Endodermal cell (in vitro differentiated cells): Measurements from ENCODE around the gene EBNA1BP2. TPM values are rescaled to one million over a fixed set of nuclear protein-coding genes. Genes with fewer than 3 reads are reported as not detected.
A peak's percentile ranks its signal among the peaks of the same experiment; 100 is the strongest.

Source experiments
- DNase-seq: peaks from one replicate; pipeline ENCODE4 v3.0.0-alpha.2; 2017
- H3K27ac ChIP-seq: 2 replicates; pipeline ENCODE4 v1.5.1; 2013; ENCODE audit warnings: mild to moderate bottlenecking, low read depth, low read length, moderate library complexity
- H3K27me3 ChIP-seq: 2 replicates; pipeline ENCODE4 v1.6.1; 2013; ENCODE audit warnings: mild to moderate bottlenecking, low read length, moderate library complexity; ENCODE audit not compliant: insufficient read depth, control insufficient read depth, poor library complexity, severe bottlenecking
- H3K36me3 ChIP-seq: 2 replicates; pipeline ENCODE4 v1.7.0; 2013; ENCODE audit warnings: mild to moderate bottlenecking, low read length, moderate library complexity; ENCODE audit not compliant: control insufficient read depth, insufficient read depth
- H3K4me1 ChIP-seq: one replicate; pipeline ENCODE4 v1.7.0; 2013; ENCODE audit warnings: low read length; ENCODE audit not compliant: control insufficient read depth, insufficient read depth
- H3K4me3 ChIP-seq: 2 replicates; pipeline ENCODE4 v1.5.1; 2013; ENCODE audit warnings: mild to moderate bottlenecking, low read length, moderate library complexity
- H3K9ac ChIP-seq: 2 replicates; pipeline ENCODE4 v1.6.1; 2013; ENCODE audit warnings: mild to moderate bottlenecking, low read length, moderate library complexity; ENCODE audit not compliant: poor library complexity, severe bottlenecking; ENCODE audit errors: extremely low read depth
- H3K9me3 ChIP-seq: 2 replicates; pipeline ENCODE4 v1.6.1; 2013; ENCODE audit warnings: mild to moderate bottlenecking, low read length, moderate library complexity; ENCODE audit not compliant: control insufficient read depth
- H3K27ac Mint-ChIP-seq: 2 replicates; pipeline ENCODE4 v1.8.0; 2020; ENCODE audit warnings: mixed read lengths
- H3K27me3 Mint-ChIP-seq: 2 replicates; pipeline ENCODE4 v1.8.0; 2021; ENCODE audit warnings: mild to moderate bottlenecking, mixed read lengths; ENCODE audit not compliant: insufficient read depth
- H3K36me3 Mint-ChIP-seq: 2 replicates; pipeline ENCODE4 v1.8.0; 2020; ENCODE audit warnings: low read depth, mixed read lengths
- H3K4me1 Mint-ChIP-seq: 2 replicates; pipeline ENCODE4 v1.8.0; 2020; ENCODE audit warnings: mixed read lengths
- H3K4me3 Mint-ChIP-seq: 2 replicates; pipeline ENCODE4 v1.8.0; 2020; ENCODE audit warnings: mild to moderate bottlenecking, moderate library complexity, mixed read lengths
- H3K9me3 Mint-ChIP-seq: 2 replicates; pipeline ENCODE4 v1.8.0; 2020; ENCODE audit warnings: mild to moderate bottlenecking, mixed read lengths
- CTCF ChIP-seq: fragments of 200-600 bp; sonication (generic); conservative IDR thresholded peaks from 2 replicates; pipeline ENCODE4 v1.5.0; 2021; ENCODE audit warnings: antibody characterized with exemption, mild to moderate bottlenecking
- WGBS, 2 experiments: methylation state at CpG; one replicate each; pipeline versions ENCODE4 v1.1.5 to v1.1.7; 2013; ENCODE audit warnings: missing lambda C conversion rate in 2 of 2, mixed read lengths in 1 of 2; ENCODE audit not compliant: insufficient coverage in 1 of 2, insufficient read length in 1 of 2; 5-methylcytosine and 5-hydroxymethylcytosine counted together
- total RNA-seq, 2 donors: library from RNA; stranded (reverse); fragmentation: NEBNext Ultra II Directional in 1 of 2; extraction: Animal tissue kit (Norgen Biotek cat#: 25700) in 1 of 2; gene quantifications; 2 replicates in 1 of 2; 3 replicates in 1 of 2; pipeline ENCODE4 v1.2.1, GENCODE V29; 2021

The EBNA1BP2 gene
- total RNA-seq, 2 donors from 2014 or later, result 50.2 to 51.7 TPM

- H3K9me3 Mint-ChIP-seq, result peaks cover 9% of the 10 kb centered on the region
- H3K9me3 ChIP-seq, result peaks cover 4% of the 10 kb centered on the region
- H3K4me1 ChIP-seq, result peaks cover 5% of the 10 kb centered on the region
- TF ChIP-seq CTCF, result no peak
- peak overlapping the region; percentile 18 for H3K9ac ChIP-seq
- H3K36me3 ChIP-seq, result no peaks in the 10 kb centered on the region
- H3K27ac Mint-ChIP-seq, result peak overlapping the region; percentile 95
- 91 to 94% methylated on average over 10 to 12 of the region's 12 CpGs for WGBS, 2 experiments
- peak overlapping the region; percentile 61 for H3K27ac ChIP-seq
- H3K4me1 Mint-ChIP-seq, result peaks cover 10% of the 10 kb centered on the region
- H3K4me3 ChIP-seq, result peak overlapping the region; percentile 8
- no peaks in the 10 kb centered on the region for H3K27me3 Mint-ChIP-seq
- no peak for DNase-seq
- no peak overlapping the region for H3K4me3 Mint-ChIP-seq
- no peaks in the 10 kb centered on the region for H3K36me3 Mint-ChIP-seq
- H3K27me3 ChIP-seq, result no peaks in the 10 kb centered on the region
Measured at GRCh38 chr1:43207229-43207853, 35.3 kb upstream of the EBNA1BP2 start.

DNA sequence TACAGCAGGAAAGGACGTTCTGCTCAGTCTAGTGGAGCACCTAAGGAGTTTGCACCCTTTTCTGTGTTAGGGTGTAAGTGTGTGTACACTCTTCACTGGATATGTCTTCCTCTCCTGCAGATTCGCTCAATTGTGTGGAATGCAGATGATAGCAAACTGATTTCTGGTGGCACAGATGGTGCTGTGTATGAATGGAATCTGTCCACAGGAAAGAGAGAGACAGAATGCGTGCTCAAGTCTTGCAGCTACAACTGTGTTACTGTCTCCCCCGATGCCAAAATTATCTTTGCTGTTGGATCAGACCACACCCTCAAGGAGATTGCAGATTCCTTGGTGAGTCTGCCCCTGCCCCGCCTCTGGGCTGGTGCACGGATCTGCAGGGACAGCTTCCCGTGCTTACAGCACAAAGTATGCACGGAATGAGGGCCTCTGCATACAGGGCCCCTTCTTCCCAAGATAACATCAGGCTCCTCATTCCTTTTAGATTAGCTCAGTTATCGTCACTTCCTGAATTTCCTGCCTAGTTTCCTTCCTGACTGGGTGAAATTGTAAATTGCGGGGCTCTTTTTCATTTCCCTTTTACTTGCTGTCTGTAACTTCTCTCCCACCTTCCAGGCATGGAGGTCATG is 34.6 kb upstream of the EBNA1BP2 start:
- DNase-seq, result peak; percentile 95
- Mint-ChIP-seq H3K9me3 (peaks cover 9% of the 10 kb centered on the region), H3K4me3 (no peak overlapping the region), H3K4me1 (peaks cover 10% of the 10 kb centered on the region), H3K27me3 (no peaks in the 10 kb centered on the region), H3K27ac (peak overlapping the region; percentile 95), H3K36me3 (no peaks in the 10 kb centered on the region)
- no peaks in the 10 kb centered on the region for H3K36me3 ChIP-seq
- TF ChIP-seq CTCF, result no peak
- 45 to 49% methylated on average over 8 to 10 of the region's 10 CpGs for WGBS, 2 experiments
- H3K27me3 ChIP-seq, result no peaks in the 10 kb centered on the region
- H3K4me1 ChIP-seq, result peaks cover 5% of the 10 kb centered on the region
- H3K4me3 ChIP-seq, result peak overlapping the region; percentile 64
- H3K9ac ChIP-seq, result peak overlapping the region; percentile 18
- H3K9me3 ChIP-seq, result peaks cover 4% of the 10 kb centered on the region
- H3K27ac ChIP-seq, result peak overlapping the region; percentile 61

DNA sequence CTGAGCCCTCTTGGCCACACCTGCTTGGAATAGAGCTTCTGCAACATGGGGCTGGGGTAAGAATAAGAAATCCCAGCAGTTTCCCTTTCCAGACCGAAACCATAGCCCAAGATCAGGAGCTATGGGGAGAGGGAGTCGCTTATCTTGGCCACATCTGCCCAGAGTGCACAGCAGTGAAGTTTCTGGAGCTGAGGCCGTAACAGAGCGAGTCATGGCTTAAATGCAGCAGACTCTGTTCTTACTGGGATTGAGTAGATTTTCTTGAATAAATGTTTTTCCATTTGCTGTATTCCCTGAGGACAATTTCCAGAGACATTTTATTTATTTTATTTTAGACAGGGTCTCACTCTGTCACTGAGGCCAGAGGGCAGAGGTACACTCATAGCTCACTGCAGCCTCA is 33.6 kb upstream of the EBNA1BP2 start:
- Histone ChIP-seq H3K4me3 (no peak overlapping the region), H3K9me3 (peaks cover 4% of the 10 kb centered on the region), H3K9ac (no peak overlapping the region), H3K27ac (no peak overlapping the region), H3K36me3 (no peaks in the 10 kb centered on the region), H3K27me3 (no peaks in the 10 kb centered on the region), H3K4me1 (peaks cover 5% of the 10 kb centered on the region)
- Mint-ChIP-seq H3K27me3 (no peaks in the 10 kb centered on the region), H3K9me3 (peaks cover 9% of the 10 kb centered on the region), H3K27ac (no peak overlapping the region), H3K36me3 (no peaks in the 10 kb centered on the region), H3K4me3 (no peak overlapping the region), H3K4me1 (peaks cover 10% of the 10 kb centered on the region)
- TF ChIP-seq CTCF, result no peak
- DNase-seq, result no peak
- 93 to 96% methylated on average over 3 to 4 of the region's 4 CpGs for WGBS, 2 experiments
